ENCODE measurements around the gene OR1M1.
"Not testable (repeated sequence)": the region's sequence is repeated elsewhere in the genome, so short reads cannot be mapped to it uniquely, and the experiment has no call there.

OR1M1 gene

GRCh38 chr19:9044449-9044848 is 42.4 kb upstream of the OR1M1 start:
- no peak overlapping the region for H3K4me3 ChIP-seq (ENCODE audit: low read depth, low read length)
- no peak for DNase-seq (ENCODE audit: low read depth, low spot score)
- TF ChIP-seq CTCF (IDR thresholded peaks at IDR 0.05; ENCODE audit: low read depth, low read length), result no peak
- in situ Hi-C loops (cut with HindIII; ENCODE audit: low sequenced_read_pairs), result no loop called here

DNA sequence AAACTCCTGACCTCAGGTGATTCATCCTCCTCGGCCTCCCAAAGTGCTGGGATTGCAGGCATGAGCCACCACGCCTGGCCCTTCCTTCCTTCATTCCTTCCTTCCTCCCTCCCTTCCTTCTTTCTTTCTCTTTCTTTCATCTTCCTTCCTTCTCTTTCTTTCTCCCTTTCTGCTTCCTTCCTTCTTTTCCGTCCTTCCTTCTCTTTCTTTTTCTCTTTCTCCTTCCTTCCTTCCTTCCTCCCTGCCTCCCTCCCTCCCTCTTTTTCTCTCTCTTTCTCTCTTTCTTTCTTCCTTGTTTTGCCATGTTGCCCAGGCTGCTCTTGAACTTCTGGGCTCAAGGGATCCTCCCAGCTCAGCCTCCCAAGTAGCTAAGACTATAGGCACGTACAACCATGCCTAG is 40.2 kb upstream of the OR1M1 start:
- in situ Hi-C loops (cut with HindIII; ENCODE audit: low sequenced_read_pairs), result no loop called here
- DNase-seq (ENCODE audit: low read depth, low spot score), result no peak
- H3K4me3 ChIP-seq (ENCODE audit: low read depth, low read length), result no peak overlapping the region
- TF ChIP-seq CTCF (IDR thresholded peaks at IDR 0.05; ENCODE audit: low read depth, low read length), result no peak

DNA sequence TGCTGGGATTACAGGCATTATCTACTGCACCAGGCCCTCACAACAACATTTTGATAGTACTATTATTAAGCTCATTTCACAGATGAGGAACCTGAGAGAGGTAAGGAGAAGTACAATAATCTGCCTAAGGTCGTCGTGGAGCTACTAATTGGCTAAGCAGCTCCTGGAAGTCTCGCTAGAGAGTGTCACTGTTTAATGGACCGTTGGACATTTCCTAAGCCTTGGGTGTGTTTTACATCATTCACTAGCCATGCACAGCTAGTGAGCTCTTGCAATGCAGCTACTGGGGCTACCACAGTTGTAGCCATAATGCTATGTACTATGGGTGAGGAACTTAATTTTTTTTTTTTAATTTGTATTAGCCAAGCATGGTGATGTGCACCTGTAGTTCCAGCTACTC is 34.0 kb upstream of the OR1M1 start:
- in situ Hi-C loops (cut with HindIII; ENCODE audit: low sequenced_read_pairs), result no loop called here
- H3K4me3 ChIP-seq (ENCODE audit: low read depth, low read length), result no peak overlapping the region
- no peak for TF ChIP-seq CTCF (IDR thresholded peaks at IDR 0.05; ENCODE audit: low read depth, low read length)
- DNase-seq (ENCODE audit: low read depth, low spot score), result no peak

- DNase-seq (ENCODE audit: low read depth, low spot score); in situ Hi-C loops (cut with HindIII; ENCODE audit: low sequenced_read_pairs); H3K4me3 ChIP-seq (ENCODE audit: low read depth, low read length): not testable (repeated sequence)
These were observed 33.2 kb upstream of the OR1M1 start for GRCh38 chr19:9053674-9054073.

DNA sequence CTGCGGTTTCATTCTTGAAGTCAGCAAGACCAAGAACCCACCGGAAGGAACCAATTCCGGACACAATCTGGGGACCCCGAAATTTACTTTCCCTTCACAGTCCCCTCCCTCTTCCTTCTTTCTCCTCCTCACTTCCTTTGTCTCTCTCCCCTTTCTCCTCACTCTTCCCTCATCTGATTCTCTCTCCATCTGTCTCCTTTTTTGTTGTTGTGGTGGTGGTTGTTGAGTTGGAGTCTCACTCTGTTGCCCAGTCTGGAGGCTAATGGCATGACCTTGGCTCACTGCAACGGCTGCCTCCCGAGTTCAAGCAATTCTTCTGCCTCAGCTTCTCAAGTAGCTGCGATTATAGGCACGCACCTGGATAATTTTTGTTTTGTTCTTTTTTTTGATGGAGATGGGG is 32.7 kb upstream of the OR1M1 start:
- no peak for TF ChIP-seq CTCF (IDR thresholded peaks at IDR 0.05; ENCODE audit: low read depth, low read length)
- no peak for DNase-seq (ENCODE audit: low read depth, low spot score)
- in situ Hi-C loops (cut with HindIII; ENCODE audit: low sequenced_read_pairs), result no loop called here
- H3K4me3 ChIP-seq (ENCODE audit: low read depth, low read length), result no peak overlapping the region

- no peak for TF ChIP-seq CTCF (IDR thresholded peaks at IDR 0.05; ENCODE audit: low read depth, low read length)
- H3K4me3 ChIP-seq (ENCODE audit: low read depth, low read length), result no peak overlapping the region
- in situ Hi-C loops (cut with HindIII; ENCODE audit: low sequenced_read_pairs), result no loop called here
- no peak for DNase-seq (ENCODE audit: low read depth, low spot score)
These were observed 32.1 kb upstream of the OR1M1 start for GRCh38 chr19:9054765-9055164.

GRCh38 chr19:9056131-9056530 is 30.7 kb upstream of the OR1M1 start:
- H3K4me3 ChIP-seq (ENCODE audit: low read depth, low read length); in situ Hi-C loops (cut with HindIII; ENCODE audit: low sequenced_read_pairs); DNase-seq (ENCODE audit: low read depth, low spot score): not testable (repeated sequence)

- DNase-seq (ENCODE audit: low read depth, low spot score), result no peak
- in situ Hi-C loops (cut with HindIII; ENCODE audit: low sequenced_read_pairs), result no loop called here
- no peak overlapping the region for H3K4me3 ChIP-seq (ENCODE audit: low read depth, low read length)
- no peak for TF ChIP-seq CTCF (IDR thresholded peaks at IDR 0.05; ENCODE audit: low read depth, low read length)
These were observed 29.2 kb upstream of the OR1M1 start for GRCh38 chr19:9057505-9058258.
